Suprapubic skin (tissue), 4 donors: ENCODE results near the gene ZNF418.

Source experiments
- CTCF ChIP-seq, 2 donors: fragments of 200-600 bp in 1 of 2; fragments of 450-650 bp in 1 of 2; sonication (generic) in 1 of 2; IDR thresholded peaks; one replicate each; pipeline ENCODE4 v1.5.1; 2016 to 2019; ENCODE audit warnings: antibody characterized with exemption in 2 of 2, mild to moderate bottlenecking in 1 of 2, moderate library complexity in 1 of 2
- EP300 ChIP-seq: sonication (generic); formaldehyde crosslinking; IDR thresholded peaks from one replicate; pipeline ENCODE4 v1.6.1; 2017; ENCODE audit warnings: antibody characterized with exemption
- POLR2A ChIP-seq, 2 donors: fragments of 450-650 bp; IDR thresholded peaks; one replicate each; pipeline ENCODE4 v1.6.1; 2017; ENCODE audit warnings: antibody characterized with exemption in 2 of 2, mild to moderate bottlenecking in 2 of 2, moderate library complexity in 2 of 2
- POLR2AphosphoS5 ChIP-seq, 3 donors: sonication (generic); formaldehyde crosslinking; IDR thresholded peaks; one replicate each; pipeline ENCODE4 v1.6.1; 2017; ENCODE audit warnings: antibody characterized with exemption in 3 of 3

- TF ChIP-seq CTCF (IDR thresholded peaks at IDR 0.05) (no peak), POLR2A (IDR thresholded peaks at IDR 0.05) (no peak), POLR2AphosphoS5 (IDR thresholded peaks at IDR 0.05) (no peak), EP300 (no peak)
These were observed 26.6 kb upstream of the ZNF418 start for GRCh38 chr19:57961785-57962184.
